K562 (cell line): ENCODE data around the gene MYBL2. TPM values are rescaled to one million over a fixed set of nuclear protein-coding genes. Genes with fewer than 3 reads are reported as not detected.

Experiments used
- CHCHD3 ChIP-seq: fragments of 250-450 bp; sonication (Bioruptor Pico); IDR thresholded peaks from 2 replicates; pipeline ENCODE4 v2.1.2; 2022; ENCODE audit warnings: mild to moderate bottlenecking
- EHMT2 ChIP-seq: fragments of 450-650 bp; IDR thresholded peaks from 2 replicates; pipeline ENCODE4 v1.6.1; 2018; ENCODE audit warnings: antibody characterized with exemption
- FOXM1 ChIP-seq, 2 experiments: fragments of 450-650 bp in 1 of 2; sonication (generic) in 1 of 2; formaldehyde crosslinking in 1 of 2; IDR thresholded peaks; 2 replicates each; pipeline versions ENCODE4 v1.6.1 to v1.9.0; 2017 to 2022; ENCODE audit warnings: low read depth in 2 of 2, mild to moderate bottlenecking in 2 of 2, missing genetic modification reagents in 1 of 2, moderate library complexity in 1 of 2
- GTF2B ChIP-seq: IDR thresholded peaks from 2 replicates; pipeline ENCODE4 v1.6.1; 2011; ENCODE audit not compliant: insufficient read length; ENCODE audit errors: extremely low read depth
- HNRNPLL ChIP-seq: fragments of 200-400 bp; formaldehyde crosslinking; IDR thresholded peaks from 2 replicates; pipeline ENCODE4 v1.6.1; 2017; ENCODE audit warnings: low read length, low read depth, mild to moderate bottlenecking; ENCODE audit not compliant: poor library complexity, severe bottlenecking
- MXD1 ChIP-seq: fragments of 250-450 bp; sonication (Bioruptor Pico); IDR thresholded peaks from 2 replicates; pipeline ENCODE4 v1.8.0; 2021; ENCODE audit warnings: borderline replicate concordance, mild to moderate bottlenecking, moderate library complexity; ENCODE audit not compliant: poor library complexity, severe bottlenecking
- NCOA6 ChIP-seq: fragments of 450-650 bp; IDR thresholded peaks from 2 replicates; pipeline ENCODE4 v1.6.1; 2017; ENCODE audit warnings: mild to moderate bottlenecking
- NFIX ChIP-seq: fragments of 250-450 bp; sonication (Bioruptor Pico); IDR thresholded peaks from 2 replicates; pipeline ENCODE4 v1.4.0; 2020; ENCODE audit warnings: low read depth, mild to moderate bottlenecking, moderate library complexity
- NFXL1 ChIP-seq: fragments of 450-650 bp; formaldehyde crosslinking; IDR thresholded peaks from 2 replicates; pipeline ENCODE4 v1.4.0; 2021; ENCODE audit warnings: mild to moderate bottlenecking
- NR2C2 ChIP-seq, 2 experiments: fragments of 200-800 bp in 1 of 2; sonication (Bioruptor generic) in 1 of 2; sonication (generic) in 1 of 2; formaldehyde crosslinking in 1 of 2; IDR thresholded peaks; 2 replicates each; pipeline versions ENCODE4 v1.6.1 to v1.8.0; 2016 to 2022; ENCODE audit warnings: mild to moderate bottlenecking in 1 of 2, missing compliant biosample characterization in 1 of 2, missing genetic modification characterization in 1 of 2, missing genetic modification reagents in 1 of 2
- RB1 ChIP-seq: fragments of 450-650 bp; IDR thresholded peaks from 2 replicates; pipeline ENCODE4 v1.6.1; 2017; ENCODE audit warnings: low read depth, mild to moderate bottlenecking
- RFX5 ChIP-seq: IDR thresholded peaks from 2 replicates; pipeline ENCODE4 v1.6.1; 2011; ENCODE audit warnings: low read depth, mild to moderate bottlenecking, improper control_type of control experiment, low read length
- SMAD2 ChIP-seq: fragments of 150-350 bp; IDR thresholded peaks from 2 replicates; pipeline ENCODE4 v1.6.1; 2014; ENCODE audit warnings: low read depth, mild to moderate bottlenecking, low read length
- SRF ChIP-seq, 2 experiments: fragments of 250-450, 450-650 bp in 1 of 2; sonication (Bioruptor Pico) in 1 of 2; sonication (generic) in 1 of 2; formaldehyde crosslinking; IDR thresholded peaks; 2 replicates each; pipeline versions ENCODE4 v1.5.0 to v1.5.1; 2020 to 2022; ENCODE audit warnings: mild to moderate bottlenecking in 1 of 2, missing genetic modification reagents in 1 of 2
- SRSF3 ChIP-seq: fragments of 200-400 bp; formaldehyde crosslinking; IDR thresholded peaks from 2 replicates; pipeline ENCODE4 v1.6.1; 2016; ENCODE audit warnings: mild to moderate bottlenecking, low read length, moderate library complexity; ENCODE audit not compliant: insufficient read depth
- TGIF2 ChIP-seq: sonication (generic); formaldehyde crosslinking; IDR thresholded peaks from 2 replicates; pipeline ENCODE4 v1.8.1; 2022; ENCODE audit warnings: mild to moderate bottlenecking, missing genetic modification reagents, moderate library complexity
- ZBTB1 ChIP-seq: sonication (generic); formaldehyde crosslinking; IDR thresholded peaks from 2 replicates; pipeline ENCODE4 v1.8.1; 2023; ENCODE audit warnings: missing genetic modification reagents, low read depth, mild to moderate bottlenecking, borderline replicate concordance
- ZBTB5 ChIP-seq: fragments of 450-650 bp; IDR thresholded peaks from 2 replicates; pipeline ENCODE4 v1.6.1; 2017; ENCODE audit warnings: antibody characterized with exemption
- ZFP36 ChIP-seq: fragments of 150-350 bp; IDR thresholded peaks from 2 replicates; pipeline ENCODE4 v1.6.1; 2018; ENCODE audit warnings: low read length, low read depth; ENCODE audit not compliant: partially characterized antibody
- ZKSCAN1 ChIP-seq: fragments of 150-350 bp; IDR thresholded peaks from 2 replicates; pipeline ENCODE4 v1.6.1; 2016; ENCODE audit warnings: low read depth, low read length
- ZKSCAN3 ChIP-seq: fragments of 250-450 bp; sonication (Bioruptor Pico); IDR thresholded peaks from 2 replicates; pipeline ENCODE4 v1.4.0; 2020
- ZNF436 ChIP-seq: fragments of 250-450, 450-650 bp; sonication (Bioruptor Pico); formaldehyde crosslinking; IDR thresholded peaks from 2 replicates; pipeline ENCODE4 v1.7.0; 2020; ENCODE audit warnings: mild to moderate bottlenecking
- ZNF57 ChIP-seq: fragments of 450-650 bp; formaldehyde crosslinking; IDR thresholded peaks from 2 replicates; pipeline ENCODE4 v1.4.0; 2020; ENCODE audit warnings: mild to moderate bottlenecking, moderate library complexity
- polyA plus RNA-seq, 8 experiments: library from polyadenylated mRNA; depleted of rRNA in 4 of 8; stranded (reverse) in 5 of 8; unstranded in 3 of 8; fragments of >200 nt; fragmentation: Nextera tagmentation in 2 of 8; fragmentation: Illumina TruSeq in 1 of 8; extraction: Ambion mirVana in 2 of 8; extraction: Trizol in 1 of 8; gene quantifications; 2 replicates each; pipeline versions ENCODE4 v1.2.1 to v1.2.3, GENCODE V29; 2011 to 2014; ENCODE audit warnings: inconsistent platforms in 1 of 8, missing spikeins in 1 of 8
- total RNA-seq, 7 experiments: library from RNA; depleted of rRNA in 6 of 7; stranded (reverse); fragments of >200 nt in 6 of 7; fragmentation: Illumina TruSeq in 2 of 7; extraction: Trizol in 2 of 7; gene quantifications; 2 replicates each; pipeline versions ENCODE4 v1.2.1 to v1.2.3, GENCODE V29; 2011 to 2021; ENCODE audit warnings: low replicate concordance in 1 of 7
- TF ChIP-seq, protein P1 (sequence below): fragments of 450-650 bp; formaldehyde crosslinking; IDR thresholded peaks from 2 replicates; pipeline ENCODE4 v1.4.0; 2022; ENCODE audit warnings: missing genetic modification characterization

MYBL2 gene
- total and polyA plus RNA-seq, 9 of the 15 experiments (the other 6 are each of a cell fraction or from before 2014, with no cell fraction given) = 4.4 to 169 (median 52.5) TPM

- TF ChIP-seq NFXL1 (CRISPR knock-in tag) (no peak), ZFP36 (no peak), CHCHD3 (CRISPR knock-in tag) (no peak), ZKSCAN3 (CRISPR knock-in tag) (no peak), FOXM1 (IDR thresholded peaks at IDR 0.05; ENCODE audit: low read depth) (peak; percentile 77), FOXM1 (CRISPR knock-in tag; IDR thresholded peaks at IDR 0.05; ENCODE audit: low read depth) (no peak), TGIF2 (CRISPR knock-in tag) (no peak), SRF (CRISPR knock-in tag; IDR thresholded peaks at IDR 0.05) (peak in 1 of 2 experiments; percentile 88; a peak in 1 of 4 replicates), GTF2B (no peak), NFIX (no peak), SMAD2 (no peak), SRSF3 (no peak), MXD1 (CRISPR knock-in tag) (no peak), ZKSCAN1 (no peak), NR2C2 (CRISPR knock-in tag; IDR thresholded peaks at IDR 0.05) (0 out of 2 replicates have a peak, but pooled peaks have one; percentile 16), NR2C2 (tag; IDR thresholded peaks at IDR 0.05) (peak; percentile 89), ZBTB5 (no peak), NCOA6 (peak; percentile 36; the same call in 1 of the 2 replicates), RFX5 (no peak), RB1 (peak; percentile 17; the same call in 1 of the 2 replicates), ZNF57 (CRISPR knock-in tag) (no peak), EHMT2 (peak; percentile 58; the same call in 1 of the 2 replicates), ZNF436 (no peak), HNRNPLL (no peak), ZBTB1 (CRISPR knock-in tag) (no peak)
- TF ChIP-seq, protein P1, sequence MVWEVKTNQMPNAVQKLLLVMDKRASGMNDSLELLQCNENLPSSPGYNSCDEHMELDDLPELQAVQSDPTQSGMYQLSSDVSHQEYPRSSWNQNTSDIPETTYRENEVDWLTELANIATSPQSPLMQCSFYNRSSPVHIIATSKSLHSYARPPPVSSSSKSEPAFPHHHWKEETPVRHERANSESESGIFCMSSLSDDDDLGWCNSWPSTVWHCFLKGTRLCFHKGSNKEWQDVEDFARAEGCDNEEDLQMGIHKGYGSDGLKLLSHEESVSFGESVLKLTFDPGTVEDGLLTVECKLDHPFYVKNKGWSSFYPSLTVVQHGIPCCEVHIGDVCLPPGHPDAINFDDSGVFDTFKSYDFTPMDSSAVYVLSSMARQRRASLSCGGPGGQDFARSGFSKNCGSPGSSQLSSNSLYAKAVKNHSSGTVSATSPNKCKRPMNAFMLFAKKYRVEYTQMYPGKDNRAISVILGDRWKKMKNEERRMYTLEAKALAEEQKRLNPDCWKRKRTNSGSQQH (CRISPR knock-in tag) = no peak
Measured at GRCh38 chr20:43690943-43691598, 24.2 kb downstream of the MYBL2 start (continued).
